NCI-H460 (cell line): ENCODE results near the gene TRIM25. TPM values are rescaled to one million over a fixed set of nuclear protein-coding genes. Genes with fewer than 3 reads are reported as not detected.

Experiments used
- DNase-seq: peaks from one replicate; pipeline ENCODE4 v3.0.0-alpha.2; 2016; ENCODE audit warnings: low read depth; ENCODE audit errors: extremely low read depth
- total RNA-seq: library from RNA; depleted of rRNA; stranded (reverse); fragments of >200 nt; shearing (Covaris generic); gene quantifications from 2 replicates; pipeline ENCODE4 v1.2.3, GENCODE V29; 2014

The TRIM25 gene
- total RNA-seq, 1 experiment from 2014 or later: 58.9 TPM

GRCh38 chr17:56928586-56928985 is 14.7 kb upstream of the TRIM25 start:
- DNase-seq: no peak

- DNase-seq: no peak
These were observed 12.9 kb upstream of the TRIM25 start for GRCh38 chr17:56926704-56927103.

DNA sequence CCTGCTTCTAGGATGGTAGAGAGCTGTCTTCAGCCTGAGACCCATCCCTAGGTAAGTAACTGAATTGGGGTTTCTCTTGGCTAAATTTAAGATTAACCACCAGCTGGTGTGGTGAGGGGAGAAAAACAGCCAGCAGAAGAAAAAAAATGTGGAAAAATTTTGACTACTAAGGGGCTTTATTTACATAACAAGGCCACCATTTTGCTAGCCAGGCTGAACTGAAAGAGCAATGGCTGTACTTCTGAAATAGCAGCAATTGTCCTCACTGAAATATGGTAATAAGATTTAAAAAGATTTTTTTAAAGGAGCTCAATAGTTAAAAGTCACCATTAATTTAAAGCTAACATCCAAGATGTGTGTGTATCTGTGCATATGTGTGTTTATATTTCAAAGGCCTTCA is 12.4 kb upstream of the TRIM25 start:
- DNase-seq: no peak

GRCh38 chr17:56925088-56925487 is 11.2 kb upstream of the TRIM25 start:
- no peak for DNase-seq

GRCh38 chr17:56919717-56920116 is 5.9 kb upstream of the TRIM25 start:
- no peak for DNase-seq

- DNase-seq: peak; percentile 56
These were observed 5.1 kb upstream of the TRIM25 start for GRCh38 chr17:56918916-56919315.

DNA sequence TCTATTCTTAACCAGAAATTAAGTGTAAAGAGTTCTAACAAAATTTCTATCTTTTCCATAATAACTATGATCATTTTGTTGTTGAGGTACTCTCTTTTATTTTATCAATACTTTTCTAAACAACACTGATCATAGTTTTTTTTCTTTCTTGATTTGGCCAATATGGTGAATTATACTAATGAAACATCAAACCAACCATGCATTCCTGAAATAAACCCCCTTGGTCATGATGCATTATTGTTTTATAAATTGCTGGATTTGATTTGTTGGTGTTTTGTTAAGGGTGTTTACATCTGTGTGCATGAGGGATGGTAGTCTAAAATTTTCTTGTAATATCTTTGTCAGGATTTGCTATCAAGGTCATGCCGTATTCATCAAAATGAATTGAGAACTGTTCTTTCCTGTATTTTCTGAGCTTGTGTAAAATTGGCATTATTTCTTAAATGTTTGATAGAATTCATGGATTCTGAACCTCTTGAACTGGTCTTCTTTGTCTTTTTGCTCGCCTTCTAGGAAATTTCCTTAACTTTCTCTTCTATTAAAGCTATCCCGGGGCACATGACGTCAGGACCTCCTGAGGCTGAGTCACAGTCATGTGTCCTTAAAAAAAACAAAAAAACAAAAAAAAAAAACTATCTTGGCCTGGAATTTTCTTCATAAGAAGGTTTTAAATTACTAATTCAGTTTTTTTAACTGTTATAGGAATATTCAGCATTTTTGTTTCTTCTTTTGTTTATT is 3.9 kb upstream of the TRIM25 start:
- DNase-seq: no peak

DNA sequence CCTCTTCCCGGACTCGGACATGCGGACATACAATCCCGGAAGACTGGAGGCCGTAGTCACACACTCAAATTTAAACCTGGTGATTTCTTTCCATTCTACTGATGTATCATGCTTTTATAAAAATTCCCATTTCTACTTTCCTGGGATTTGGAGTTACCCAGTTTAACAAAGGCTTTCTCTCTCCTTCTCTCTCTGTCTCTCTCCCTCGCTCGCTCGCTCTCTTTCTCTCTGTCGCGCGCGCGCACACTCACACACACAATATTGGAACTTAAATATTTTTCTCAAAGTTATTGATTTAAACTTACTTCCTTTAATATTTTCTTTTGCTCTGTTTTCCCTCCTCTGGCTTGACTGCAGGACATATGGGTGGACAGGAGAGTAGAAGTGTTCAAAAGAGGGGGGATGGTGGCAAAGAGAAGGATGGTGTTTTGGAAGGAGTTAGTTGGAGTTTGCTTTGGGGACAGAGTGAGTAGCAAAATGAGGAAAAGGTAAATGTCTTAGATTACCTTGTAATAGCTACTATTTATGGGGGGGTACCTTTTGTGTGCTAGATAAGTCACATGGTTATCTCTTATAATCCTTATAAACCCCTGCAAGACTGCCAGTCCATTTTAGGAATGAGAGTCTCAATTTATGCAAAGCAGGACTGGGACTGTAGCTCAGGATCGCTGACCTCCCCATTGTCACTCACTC is 878 bp upstream of the TRIM25 start:
- DNase-seq: peak; percentile 17

DNA sequence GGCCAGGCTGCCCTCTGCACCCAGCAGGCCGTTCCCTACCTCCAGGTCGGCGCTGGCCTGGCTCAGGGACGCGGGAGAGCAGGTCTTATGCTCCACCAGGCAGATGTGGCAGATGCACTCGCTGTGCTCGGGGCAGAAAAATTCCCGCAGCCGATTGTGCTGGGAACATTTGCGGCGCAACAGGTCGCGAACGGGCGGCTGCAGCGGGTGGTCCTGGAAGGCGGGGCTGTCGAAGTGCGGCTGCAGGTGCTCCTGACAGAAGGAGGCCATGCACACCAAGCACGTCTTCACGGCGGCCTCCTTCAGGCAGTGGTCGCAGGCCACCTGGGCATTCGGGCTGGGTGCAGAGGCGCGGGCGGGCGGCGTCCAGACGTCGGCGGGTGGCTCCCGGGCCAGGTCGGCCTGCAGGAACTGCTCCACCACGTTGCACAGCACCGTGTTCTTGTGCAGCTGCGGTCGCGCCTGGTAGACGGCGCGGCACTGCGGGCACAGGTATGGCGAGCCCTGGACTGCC is 439 bp downstream of the TRIM25 start:
- no peak for DNase-seq

GRCh38 chr17:56913000-56913311 is 893 bp downstream of the TRIM25 start:
- no peak for DNase-seq

DNA sequence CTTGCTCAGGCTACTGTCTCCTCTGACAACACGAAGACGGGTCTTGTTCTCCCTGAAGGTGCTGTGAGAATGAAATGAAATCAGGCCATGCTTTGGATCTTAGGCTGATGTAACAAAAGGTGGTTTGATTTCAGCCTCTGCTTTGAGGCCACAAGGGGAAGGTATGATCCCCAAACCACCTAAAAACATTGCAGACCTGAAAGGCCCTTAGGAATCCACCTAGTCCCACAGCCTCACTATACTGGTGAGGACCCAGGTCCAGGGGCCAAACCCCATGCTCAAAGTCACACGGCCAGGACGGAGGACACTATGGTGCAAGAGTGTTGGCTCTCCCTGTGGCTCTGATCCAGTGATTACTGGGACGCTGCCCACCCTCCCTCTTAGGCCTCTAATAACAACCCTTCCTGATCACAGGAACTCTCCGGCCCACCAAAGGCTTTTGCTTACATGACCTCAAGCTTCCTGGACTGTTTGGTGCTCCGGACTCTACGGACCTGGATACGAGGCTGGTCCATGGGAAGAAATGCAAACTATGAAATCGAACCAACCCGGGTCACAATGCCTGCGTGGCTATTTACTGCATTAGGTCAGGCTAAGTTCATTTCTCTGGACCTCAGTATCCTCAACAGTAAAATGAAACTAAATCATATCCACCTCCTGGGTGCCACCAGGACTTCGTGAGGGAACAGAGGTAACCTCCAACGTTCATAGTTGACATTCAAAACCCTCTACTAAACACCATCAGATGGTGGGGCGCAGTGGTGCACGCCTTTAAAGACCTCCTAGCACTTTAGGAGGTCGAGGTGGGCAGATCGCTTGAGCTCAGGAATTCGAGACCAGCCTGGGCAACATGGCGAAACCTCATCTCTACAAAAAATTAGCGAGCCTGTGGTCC is 1.5 kb downstream of the TRIM25 start:
- peak; percentile 23 for DNase-seq

GRCh38 chr17:56910509-56911235 is 3.2 kb downstream of the TRIM25 start:
- DNase-seq: no peak

GRCh38 chr17:56909742-56910508 is 3.9 kb downstream of the TRIM25 start:
- no peak for DNase-seq

DNA sequence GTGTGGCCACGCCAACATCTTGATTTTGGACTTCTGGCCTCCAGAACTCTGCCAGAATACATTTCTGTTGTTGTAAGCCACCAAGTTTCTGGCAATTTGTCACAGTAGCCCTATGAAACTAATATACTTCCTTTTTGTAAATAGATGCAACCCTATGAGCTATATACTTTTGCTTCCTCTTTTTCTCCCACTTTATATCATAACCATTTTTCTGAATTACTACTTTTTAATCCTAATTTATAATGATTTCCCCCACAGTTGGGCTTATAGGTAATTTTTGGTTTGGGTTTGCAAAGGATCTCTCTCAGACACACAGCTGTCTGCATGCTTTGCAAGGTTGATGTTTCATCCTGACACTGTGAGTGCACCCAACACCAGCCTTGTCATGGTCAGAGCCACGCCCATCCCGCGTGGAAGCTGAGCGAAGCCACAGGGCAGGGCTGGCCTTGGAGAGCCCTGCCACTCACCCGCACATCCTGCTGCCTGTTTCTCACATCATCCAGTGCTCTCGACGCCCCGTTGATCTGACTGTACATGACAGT is 5.8 kb downstream of the TRIM25 start:
- DNase-seq: no peak

GRCh38 chr17:56903560-56903959 is 10.3 kb downstream of the TRIM25 start:
- DNase-seq: no peak

DNA sequence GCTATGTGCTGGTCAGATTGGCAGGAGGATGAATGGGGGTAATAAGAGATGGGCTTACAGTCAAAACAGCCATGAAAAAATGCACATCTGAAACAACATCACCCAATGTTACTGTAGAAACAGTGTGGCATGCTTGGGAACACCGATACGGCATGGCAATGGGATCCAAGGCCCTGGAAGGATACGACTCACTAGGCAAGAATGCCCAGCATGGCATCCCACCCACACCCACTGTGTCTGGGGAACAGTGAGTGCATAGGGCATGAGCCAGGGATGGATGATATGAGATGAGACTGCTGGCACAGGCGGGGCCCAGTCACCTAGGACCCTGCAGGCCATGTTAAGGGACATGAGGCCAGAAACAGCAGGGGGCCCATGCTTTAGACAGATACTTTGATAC is 11.5 kb downstream of the TRIM25 start:
- no peak for DNase-seq

DNA sequence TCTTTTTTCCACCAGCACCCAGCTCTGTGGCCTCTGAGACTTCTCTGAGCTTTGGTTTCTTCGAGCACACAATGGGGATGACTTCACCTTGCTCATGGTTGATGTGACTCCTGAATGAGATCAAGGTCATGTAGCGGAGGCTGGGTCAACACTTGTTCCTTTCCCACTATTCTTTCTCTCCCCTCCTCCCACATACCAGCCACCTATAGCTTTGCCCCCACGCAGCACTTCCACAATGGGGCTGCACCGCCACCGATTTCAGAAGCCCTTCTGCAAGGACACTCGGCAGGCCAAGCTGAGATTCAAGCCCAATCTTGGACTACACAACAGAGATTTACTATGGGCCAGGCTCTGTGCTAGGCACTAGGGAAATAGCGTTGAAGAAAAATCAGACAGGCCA is 14.4 kb downstream of the TRIM25 start:
- no peak for DNase-seq

DNA sequence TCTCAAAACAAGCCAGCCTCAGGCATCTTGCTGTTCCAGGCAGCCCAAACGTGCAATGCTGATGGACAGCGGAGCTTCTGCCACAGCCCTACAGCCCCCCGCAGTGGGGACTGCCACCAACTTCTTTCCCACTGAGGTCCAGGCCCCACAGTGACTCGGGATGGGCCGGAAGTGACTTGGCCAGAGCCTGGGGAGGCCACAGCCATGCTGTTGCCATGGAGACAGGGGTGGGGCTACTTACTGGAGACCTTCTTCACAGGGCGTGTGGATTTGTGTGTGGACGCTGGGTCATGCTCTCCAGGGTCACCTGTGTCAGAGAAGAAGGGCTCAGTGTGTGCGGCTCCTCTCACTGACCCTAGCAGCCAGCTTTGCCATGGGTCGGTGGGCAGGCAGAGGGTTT is 15.0 kb downstream of the TRIM25 start:
- no peak for DNase-seq

DNA sequence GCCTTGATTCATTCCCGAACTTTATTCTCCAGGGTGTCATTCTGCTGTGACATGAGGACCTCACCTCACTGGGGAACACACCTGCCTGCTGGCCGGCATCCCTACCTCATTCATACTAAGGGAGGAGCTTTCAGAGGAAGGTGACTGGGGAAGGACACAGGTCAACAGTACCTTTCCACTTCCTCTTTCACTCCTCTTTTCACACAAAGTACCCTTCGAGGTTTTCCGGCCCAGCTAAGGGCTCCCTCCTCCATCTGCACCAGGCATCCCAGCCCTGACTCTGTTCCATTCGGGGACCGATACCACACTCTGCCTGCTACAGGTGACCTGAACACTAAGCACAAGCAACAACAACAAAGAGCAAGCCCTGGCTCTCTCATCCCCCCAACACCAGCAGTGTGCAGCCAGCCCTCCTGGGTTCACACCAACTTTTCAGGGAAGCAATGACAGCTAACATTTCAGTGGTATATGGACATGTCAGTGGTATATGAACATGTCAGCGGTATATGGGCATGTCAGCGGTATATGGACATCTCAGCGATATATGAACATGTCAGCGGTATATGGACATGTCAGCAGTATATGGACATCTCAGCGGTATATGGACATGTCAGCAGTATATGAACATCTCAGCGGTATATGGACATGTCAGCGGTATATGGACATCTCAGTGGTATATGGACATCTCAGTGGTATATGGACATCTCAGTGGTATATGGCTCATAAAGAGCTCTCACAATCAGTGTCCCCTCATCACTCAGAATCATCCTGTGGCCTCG is 16.0 kb downstream of the TRIM25 start:
- DNase-seq: no peak
